ENCODE data around the gene COL26A1.
"Not testable (repeated sequence)": the region's sequence is repeated elsewhere in the genome, so short reads cannot be mapped to it uniquely, and the experiment has no call there.

The COL26A1 gene

DNA sequence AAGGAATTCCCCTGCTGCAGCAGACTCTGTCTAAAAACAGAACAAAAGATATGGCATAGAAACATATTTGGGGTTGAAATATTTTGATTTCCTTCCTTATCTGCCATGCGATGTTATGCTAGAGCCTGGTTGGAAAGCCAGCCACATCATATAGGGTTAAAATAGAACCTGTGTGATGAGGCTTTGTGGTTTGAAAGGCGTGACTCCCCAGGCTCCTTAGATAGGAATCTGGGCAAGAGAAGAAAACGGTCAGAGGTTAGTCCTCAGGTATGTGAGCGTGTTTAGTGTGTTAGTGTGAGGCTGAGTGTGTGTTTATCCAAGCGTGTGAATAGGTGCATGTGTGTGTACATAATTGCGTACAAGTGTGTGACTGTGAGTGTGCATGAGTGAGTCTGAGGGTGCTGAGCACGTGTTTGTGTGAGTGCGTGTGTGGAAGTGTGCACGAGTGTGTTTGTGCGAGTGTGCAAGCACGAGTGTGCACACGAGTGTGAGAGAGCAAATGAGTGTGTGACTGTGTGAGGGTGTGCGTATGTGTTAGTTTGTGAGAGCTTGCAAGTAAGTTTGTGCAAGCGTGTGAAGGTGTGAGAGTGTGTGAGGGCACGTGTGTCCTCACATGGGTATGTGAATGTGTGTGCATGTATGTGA, 79.9 kb downstream of the COL26A1 start:
- no peak for DNase-seq

DNA sequence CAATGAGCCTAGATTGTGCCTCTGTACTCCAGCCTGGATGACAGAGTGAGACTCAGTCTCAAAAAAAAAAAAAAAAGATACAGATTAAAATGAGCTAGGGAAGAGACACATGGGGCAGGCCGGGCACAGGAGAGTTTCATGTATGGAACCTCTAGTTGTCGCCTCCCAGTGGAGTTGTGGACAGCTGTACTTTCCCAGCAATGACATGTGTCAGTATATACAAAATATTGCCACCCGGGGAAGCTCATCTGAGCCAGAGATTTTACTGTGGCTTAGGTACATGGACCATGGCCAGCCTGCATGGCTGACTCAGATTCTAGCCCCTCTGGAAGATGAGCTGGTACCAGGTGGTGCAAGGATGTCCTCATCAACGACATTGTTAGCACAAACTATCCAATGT, 87.4 kb downstream of the COL26A1 start:
- DNase-seq: no peak

DNA sequence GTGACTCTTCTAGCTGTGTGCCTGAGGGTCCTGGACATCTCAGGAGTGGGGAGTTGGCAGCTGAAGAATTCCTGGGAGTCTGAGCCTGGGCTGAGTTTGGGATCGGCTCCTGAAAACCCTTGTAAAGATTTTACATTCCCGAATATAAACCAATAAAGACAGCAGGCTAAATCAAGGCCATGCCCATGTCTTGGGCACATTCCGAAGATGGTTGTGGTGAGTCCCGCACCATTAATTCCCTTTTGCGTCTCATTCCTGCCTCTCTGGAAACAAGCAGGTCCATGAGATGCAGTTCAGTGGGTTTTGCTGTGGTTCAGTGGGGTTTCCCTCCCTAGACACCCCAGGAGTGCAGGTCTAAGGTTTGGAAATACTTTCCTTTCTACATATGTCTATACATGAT, 90.9 kb downstream of the COL26A1 start:
- DNase-seq: no peak

DNA sequence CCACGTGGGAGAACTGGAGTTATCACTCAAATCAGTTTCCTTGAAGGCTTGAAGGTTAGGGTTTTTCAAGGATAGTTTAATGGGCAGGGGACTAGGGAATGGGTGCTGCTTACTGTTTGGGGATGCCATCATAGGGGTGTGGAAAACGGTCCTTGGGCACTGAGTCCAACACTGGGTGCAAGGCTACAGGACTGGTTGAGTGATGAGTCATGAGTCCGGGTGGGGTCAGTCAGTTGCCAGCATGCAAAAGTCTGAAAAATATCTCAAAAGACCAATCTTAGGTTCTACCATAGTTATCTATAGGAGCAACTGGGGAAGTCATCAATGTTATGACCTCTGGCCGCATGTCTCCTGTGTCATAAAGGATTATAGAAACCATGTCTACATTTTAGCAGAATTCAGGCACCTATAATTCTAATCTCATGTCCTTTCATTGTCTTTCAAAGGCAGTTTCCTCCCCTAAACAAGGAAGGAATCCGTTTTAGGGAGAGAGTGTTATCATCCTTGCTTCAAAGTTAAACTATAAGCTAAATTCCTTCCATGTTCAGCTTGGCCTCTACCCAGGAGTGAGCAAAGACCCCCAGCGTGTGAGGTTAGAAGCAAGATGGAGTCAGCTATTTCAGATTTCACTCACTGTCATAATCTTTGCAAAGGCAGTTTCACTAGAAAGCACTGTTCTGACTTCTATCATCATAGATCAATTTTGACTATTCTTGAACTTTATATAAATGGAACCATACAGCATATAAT, 94.5 kb downstream of the COL26A1 start:
- no peak for DNase-seq

DNA sequence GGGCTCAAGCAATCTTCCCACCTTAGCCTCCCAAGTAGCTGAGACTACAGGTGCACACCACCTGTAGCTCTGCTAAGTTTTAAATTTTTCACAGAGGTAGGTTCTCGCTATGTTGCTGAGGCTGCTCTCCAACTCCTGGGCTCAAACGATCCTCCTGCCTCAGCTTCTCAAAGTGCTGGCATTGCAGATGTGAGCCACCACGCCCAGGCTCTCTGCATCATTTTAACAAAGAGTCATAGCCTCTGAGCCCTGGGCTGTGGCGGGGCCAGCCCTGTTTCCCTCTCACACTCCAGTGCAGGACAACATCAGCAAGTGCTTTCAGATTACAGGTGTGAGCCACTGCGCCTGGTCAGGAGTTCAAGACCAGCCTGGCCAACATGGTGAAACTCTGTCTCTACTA, 102.5 kb downstream of the COL26A1 start:
- DNase-seq: no peak

DNA sequence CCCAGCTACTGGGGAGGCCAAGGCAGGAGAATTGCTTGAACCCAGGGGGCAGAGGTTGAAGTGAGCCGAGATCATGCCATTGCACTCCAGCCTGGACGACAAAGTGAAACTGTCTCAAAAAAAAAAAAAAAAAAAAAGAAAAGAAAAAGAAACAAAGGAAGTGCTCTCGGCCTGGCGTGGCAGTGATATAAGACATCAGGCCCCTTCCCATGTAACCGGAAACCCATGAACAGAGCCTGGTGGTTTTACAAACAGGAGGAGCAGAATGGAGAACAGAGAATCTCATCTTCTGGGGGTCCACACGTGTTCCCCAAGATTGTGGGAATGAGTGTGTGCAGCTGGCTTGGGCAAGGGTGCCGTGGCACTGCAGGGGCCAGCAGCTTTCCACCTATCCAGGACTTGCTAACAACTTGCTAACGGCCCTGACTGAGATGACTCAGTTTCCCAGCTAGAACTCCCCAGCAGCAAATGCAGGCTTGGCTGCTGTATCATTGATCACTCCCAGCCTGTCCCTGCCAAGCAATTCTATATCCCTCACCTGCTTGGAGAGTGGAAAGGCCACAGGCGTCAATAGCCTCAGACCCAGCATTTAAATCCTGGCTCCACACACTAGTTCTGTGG, 103.0 kb downstream of the COL26A1 start:
- DNase-seq: no peak

DNA sequence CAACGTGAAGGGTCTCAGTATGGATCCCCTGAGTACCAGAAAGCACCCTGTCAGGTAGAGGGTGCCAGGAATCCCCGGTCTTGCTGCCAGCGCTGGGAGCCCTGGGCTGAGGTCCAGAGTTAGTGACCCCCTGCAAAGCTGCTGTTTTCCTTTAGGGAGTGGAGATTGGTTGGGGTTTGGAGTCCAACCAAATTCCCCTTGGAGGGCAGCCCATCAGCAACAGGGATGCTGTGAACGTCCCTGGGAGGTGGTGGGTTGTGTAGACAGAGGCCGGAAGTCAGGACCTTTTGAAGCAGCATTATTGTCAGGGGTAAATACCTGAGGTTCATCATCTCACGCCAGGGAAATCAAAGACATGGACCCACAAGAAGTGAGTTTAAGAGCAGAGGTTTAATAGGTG, 104.2 kb downstream of the COL26A1 start:
- DNase-seq: no peak

DNA sequence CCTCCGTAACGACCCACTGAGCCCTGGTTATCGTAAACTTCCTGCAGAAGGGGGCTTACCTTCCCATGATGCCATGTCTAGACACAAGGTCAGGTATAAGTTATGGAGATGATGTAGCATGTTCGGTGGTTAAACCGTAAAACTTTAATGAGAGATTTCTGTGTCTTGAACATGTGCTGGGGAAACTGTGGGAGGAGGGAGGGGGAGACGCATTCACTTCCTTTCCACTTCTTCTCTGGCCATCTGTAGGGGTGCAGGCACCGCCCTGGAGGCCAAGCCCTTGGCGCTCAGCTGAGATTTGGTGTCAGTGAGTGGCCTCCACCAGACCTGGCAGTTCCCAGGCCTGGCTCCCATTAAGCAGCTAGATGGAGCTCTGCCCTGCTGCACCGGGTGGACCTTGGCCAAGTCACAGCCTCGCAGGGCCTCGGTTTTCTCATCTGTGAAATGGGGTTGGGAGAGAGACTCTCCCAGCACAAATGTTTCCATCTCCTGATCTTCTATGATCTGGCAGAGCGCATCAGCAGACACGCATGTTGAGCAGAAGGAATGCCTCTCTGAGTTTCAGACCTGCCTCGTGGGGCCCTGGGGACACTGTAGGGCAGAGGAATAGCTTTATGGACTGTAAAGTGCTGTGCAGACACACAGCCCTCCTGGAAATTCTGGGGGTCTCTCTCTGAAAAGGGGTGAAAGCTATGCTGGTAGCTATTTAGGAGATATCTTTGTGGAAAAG, 106.0 kb downstream of the COL26A1 start:
- no peak for DNase-seq

DNA sequence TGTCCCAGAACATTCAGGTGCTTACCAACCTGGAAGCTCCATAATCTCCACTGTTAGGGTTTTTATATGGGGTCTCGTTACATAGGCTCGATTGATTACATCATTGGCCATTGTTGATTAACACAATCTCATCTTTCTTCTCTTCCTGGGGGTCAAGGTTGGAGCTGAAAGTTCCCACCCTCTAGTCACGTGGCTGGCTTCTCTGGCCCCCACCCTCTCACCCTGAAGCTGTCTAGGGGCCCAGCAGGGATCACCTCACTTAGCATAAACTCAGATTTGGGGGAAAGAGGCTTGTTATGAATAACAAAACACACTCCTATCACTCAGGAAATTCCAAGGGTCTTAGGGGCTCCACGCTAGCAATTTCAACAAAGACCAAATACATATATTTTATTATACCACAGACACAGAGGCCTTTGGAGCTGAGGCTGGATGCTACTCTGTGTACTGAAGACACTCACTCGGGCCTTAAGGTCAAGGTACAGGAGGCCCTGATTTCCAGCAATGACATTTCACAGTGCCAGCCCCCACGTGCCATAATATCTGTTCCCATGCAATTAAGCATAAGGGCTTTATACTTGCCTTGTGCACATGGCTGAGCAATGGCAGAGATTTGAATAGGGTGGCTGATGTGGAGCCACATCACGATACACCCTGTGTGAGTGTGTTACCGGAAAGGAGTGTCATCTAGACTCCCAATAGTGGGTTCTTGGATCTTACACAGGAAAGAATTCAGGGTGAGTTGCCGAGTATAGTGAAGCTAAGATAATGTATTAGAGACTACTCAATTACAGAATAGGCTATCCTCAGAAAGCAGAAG, 108.2 kb downstream of the COL26A1 start:
- no peak for DNase-seq

DNA sequence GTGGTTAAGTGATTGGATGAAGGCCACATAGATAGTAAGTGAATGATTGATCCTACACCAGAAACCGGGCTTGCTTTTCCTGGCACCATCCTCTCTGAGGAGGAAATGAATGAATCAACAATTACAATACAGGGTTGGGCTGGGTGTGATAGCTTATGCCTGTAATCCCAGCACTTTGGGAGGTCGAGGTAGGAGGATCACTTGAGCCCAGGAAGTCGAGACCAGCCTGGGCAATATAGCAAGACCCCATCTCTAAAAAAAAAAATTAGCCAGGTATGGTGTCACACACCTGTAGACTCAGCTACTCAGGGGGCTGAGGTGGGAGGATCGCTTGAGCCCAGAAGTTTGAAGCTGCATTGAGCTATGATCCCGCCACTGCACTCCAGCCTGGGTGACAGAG, 111.5 kb downstream of the COL26A1 start:
- no peak for DNase-seq

DNA sequence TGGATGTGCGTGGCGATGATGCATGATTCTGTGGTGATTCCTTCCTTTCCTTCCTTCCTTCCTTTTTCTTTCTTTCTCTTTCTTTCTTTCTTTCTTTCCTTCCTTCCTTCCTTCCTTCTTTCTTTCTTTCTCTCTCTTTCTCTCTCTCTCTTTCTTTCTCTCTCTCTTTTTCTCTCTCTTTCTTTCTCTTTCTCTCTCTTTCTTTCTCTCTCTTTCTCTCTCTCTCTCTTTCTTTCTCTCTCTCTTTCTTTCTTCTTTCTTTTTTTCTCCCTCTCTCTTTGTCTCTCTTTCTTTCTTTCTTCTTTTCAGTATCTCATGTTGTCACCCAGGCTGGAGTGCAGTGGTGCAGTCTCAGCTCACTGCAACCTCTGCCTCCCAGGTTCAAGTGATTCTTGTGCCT, 113.0 kb downstream of the COL26A1 start:
- DNase-seq: not testable (repeated sequence)

DNA sequence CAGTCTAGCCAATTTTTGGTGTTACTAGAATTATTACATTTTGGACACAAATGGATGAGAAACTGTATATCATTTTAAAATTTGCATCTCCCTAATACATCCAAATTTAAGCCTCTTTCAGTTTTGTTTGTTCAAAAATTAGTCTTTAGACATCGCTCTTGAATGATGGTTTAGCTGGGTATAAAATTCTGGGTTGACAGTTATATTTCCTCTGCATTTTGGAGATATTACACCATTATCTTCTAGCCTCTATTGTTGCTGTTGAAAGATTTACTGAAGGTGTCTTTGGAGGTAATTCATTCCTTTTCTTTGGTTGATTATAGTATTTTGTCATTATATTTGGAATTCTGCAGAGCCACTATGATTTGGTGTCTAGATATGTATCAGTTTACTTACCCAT, 116.5 kb downstream of the COL26A1 start:
- no peak for DNase-seq

DNA sequence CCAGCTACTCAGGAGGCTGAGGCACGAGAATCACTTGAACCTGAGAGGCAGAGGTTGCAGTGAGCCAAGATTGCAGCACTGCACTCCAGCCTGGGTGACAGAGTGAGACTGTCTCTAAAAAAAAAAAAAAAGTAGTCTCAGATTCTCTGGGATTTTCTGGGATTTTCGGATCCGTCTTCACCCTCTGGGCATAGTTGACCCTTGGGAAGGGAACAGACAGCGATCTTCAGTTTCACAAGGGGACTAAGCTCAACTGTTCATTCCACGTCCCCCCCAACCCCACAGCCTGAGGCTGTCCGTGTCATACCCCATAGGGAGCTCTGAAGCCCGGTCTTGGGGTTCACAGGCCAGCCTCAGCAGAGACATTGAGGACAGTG, 123.4 kb downstream of the COL26A1 start:
- not testable (repeated sequence) for DNase-seq

DNA sequence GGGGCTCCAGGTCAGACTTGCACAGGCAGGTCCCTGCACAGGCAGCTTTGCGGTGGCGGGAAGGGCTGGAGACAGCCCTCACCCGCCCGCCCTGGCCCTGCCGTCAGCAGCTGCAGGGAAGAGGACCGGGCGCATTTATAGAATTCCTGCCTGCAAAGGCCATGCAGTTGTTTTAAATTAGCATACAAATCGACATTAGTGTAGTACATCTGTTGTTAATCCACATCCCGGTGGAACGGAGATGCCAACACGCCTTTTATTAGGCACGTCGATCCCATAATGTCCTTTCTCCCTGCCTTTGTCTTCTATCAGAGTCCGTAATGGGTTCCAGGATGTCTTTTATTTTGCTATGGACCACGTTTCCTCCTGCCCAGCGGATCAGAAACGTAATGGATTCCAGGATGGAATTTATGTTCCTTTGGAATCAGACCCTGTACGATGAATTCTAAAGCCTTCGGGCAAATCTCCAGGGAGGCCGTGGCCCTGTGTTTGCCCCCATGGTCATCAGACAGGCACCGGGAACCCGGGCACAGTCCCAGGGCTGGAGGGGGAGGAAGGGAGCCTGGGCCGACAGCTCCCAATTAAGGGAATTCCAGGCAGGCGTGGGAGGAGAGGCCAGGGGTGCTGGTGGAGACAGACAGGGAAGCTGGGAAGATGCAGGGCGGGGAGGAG, 123.9 kb downstream of the COL26A1 start:
- DNase-seq: no peak

DNA sequence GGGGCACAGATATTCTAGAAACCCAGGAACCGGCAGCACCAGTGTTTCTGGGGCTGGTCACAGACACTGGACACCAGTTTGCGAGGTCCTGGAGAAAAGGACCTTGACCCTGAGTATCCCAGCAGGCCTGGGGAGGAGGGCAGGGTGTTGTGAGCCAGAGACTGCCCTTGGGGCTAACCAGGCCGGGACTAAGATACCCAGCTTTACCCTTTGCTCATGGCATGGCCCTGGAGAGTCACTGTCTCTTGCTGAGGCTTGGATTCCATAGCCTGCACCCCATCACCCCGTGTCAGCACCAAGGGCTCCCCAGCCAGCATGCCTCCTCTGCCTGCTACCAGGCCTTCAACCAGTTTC, 124.4 kb downstream of the COL26A1 start:
- DNase-seq: no peak

DNA sequence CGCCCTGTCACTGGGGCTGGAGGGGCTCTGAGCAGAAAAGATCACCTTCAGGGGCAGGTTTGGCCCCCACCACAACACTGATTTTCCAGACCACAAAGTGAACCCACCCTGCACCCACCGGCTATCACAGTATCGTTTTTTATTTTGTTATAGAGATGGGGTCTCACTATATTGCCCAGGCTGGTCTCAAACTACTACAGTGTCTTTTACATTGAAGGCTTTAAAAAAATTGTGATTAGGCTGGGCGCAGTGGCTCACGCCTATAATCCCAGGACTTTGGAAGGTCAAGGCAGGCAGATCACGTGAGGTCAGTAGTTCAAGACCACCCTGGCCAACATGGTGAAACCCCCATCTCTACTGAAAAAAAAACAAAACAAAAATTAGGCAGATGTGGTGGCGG, 125.1 kb downstream of the COL26A1 start:
- DNase-seq: no peak

DNA sequence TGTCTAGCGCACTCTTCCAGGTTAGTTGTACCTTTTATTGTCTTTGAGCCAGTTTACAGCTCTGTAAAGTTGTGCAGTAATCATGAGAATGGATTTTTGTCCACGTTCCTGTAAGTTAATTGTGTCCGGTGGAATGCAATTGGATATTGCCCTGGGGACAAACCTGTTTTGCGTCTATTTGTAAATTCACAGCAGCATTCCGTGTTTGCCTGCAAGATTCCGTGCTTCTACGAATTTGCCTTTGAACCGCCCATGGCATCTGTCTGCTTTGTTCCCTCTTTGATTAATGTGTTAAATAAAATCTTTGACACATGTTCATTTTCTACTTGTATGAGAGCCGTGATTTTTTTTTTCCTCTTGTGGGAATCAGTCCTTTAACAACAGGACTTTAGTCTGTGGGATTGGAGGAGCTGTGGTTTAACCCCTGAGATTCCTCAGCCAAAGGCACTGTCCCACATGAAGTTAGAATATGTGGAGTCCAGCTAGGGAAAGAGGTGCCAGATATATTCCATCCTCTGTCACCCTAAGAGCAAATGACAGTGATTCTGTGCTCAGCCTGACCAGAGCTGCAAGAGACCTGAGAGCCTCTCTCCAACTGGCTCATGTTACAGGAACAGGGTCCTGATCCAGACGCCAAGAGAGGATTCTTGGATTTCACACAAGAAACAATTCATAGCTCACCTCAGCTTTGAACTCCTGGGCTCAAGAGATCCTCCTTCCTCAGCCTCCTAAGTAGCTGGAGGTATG, 126.3 kb downstream of the COL26A1 start:
- no peak for DNase-seq

DNA sequence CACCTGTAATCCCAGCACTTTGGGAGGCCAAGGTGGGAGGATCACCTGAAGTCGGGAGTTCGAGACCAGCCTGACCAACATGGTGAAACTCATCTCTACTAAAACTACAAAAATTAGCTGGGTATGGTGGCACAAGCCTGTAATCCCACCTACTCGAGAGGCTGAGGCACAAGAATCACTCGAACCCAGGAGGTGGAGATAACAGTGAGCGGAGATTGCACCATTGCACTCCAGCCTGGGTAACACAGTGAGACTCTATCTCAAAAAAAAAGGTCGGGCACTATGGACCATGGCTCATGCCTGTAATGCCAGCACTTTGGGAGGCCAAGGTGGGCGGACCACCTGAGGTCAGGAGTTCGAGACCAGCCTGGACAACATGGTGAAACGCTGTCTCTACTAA, 127.8 kb downstream of the COL26A1 start:
- DNase-seq: not testable (repeated sequence)

DNA sequence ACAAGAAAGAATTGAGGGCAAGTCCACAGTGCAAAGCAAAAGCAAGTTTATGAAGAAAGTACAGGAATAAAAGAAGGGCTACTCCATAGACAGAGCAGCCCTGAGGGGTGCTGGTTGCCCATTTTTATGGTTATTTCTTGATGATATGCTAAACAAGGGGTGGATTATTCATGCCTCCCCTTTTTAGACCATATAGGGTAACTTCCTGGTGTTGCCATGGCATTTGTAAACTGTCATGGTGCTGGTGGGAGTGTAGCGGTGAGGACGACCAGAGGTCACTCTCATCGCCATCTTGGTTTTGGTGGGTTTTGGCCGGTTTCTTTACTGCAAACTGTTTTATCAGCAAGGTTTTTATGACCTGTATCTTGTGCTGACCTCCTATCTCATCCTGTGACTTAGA, 128.8 kb downstream of the COL26A1 start:
- not testable (repeated sequence) for DNase-seq

Data from hypothalamus (tissue), 51 donors.